Muscle layer of duodenum (tissue), 2 donors: Measurements from ENCODE around the gene HPN.
A peak's percentile ranks its signal among the peaks of the same experiment; 100 is the strongest.

Experiments
- H3K27ac ChIP-seq: one replicate; pipeline ENCODE4 v1.7.0; 2013; ENCODE audit warnings: mild to moderate bottlenecking, low read length
- H3K27me3 ChIP-seq: one replicate; pipeline ENCODE4 v1.7.0; 2013; ENCODE audit warnings: low read depth, mild to moderate bottlenecking, control low read depth, low read length
- H3K36me3 ChIP-seq, 2 donors: one replicate each; pipeline ENCODE4 v1.7.0; 2013; ENCODE audit warnings: low read length in 2 of 2, control low read depth in 1 of 2, mild to moderate bottlenecking in 1 of 2; ENCODE audit not compliant: insufficient read depth in 2 of 2, control insufficient read depth in 1 of 2
- H3K4me1 ChIP-seq, 2 donors: one replicate each; pipeline ENCODE4 v1.7.0; 2013; ENCODE audit warnings: low read length in 2 of 2, mild to moderate bottlenecking in 2 of 2, control low read depth in 1 of 2, moderate library complexity in 1 of 2; ENCODE audit not compliant: insufficient read depth in 2 of 2, control insufficient read depth in 1 of 2
- H3K4me3 ChIP-seq, 2 donors: one replicate each; pipeline ENCODE4 v1.7.0; 2013; ENCODE audit warnings: low read length in 2 of 2, low read depth in 1 of 2, mild to moderate bottlenecking in 1 of 2
- H3K9me3 ChIP-seq, 2 donors: one replicate each; pipeline ENCODE4 v1.7.0; 2013; ENCODE audit warnings: low read length in 2 of 2, control low read depth in 1 of 2, mild to moderate bottlenecking in 1 of 2; ENCODE audit not compliant: control insufficient read depth in 1 of 2
- donor health status: healthy.

The HPN gene

GRCh38 chr19:35105411-35106290, 64.1 kb downstream of the HPN start:
- Histone ChIP-seq H3K4me1 (no peaks in the 10 kb centered on the region), H3K36me3 (no peaks in the 10 kb centered on the region), H3K27ac (no peak overlapping the region), H3K4me3 (no peak overlapping the region), H3K9me3 (no peaks in the 10 kb centered on the region), H3K27me3 (no peaks in the 10 kb centered on the region)

GRCh38 chr19:35106291-35106583, 64.7 kb downstream of the HPN start:
- H3K4me1 ChIP-seq: no peaks in the 10 kb centered on the region
- no peaks in the 10 kb centered on the region for H3K36me3 ChIP-seq
- no peak overlapping the region for H3K4me3 ChIP-seq
- H3K27me3 ChIP-seq: no peaks in the 10 kb centered on the region
- no peak overlapping the region for H3K27ac ChIP-seq
- no peaks in the 10 kb centered on the region for H3K9me3 ChIP-seq

- Histone ChIP-seq H3K4me3 (no peak overlapping the region), H3K4me1 (no peaks in the 10 kb centered on the region), H3K27me3 (no peaks in the 10 kb centered on the region), H3K36me3 (no peaks in the 10 kb centered on the region), H3K27ac (peak overlapping the region; percentile 50), H3K9me3 (no peaks in the 10 kb centered on the region)
Observed at GRCh38 chr19:35106898-35107541, 65.5 kb downstream of the HPN start.

GRCh38 chr19:35107545-35107944, 66.0 kb downstream of the HPN start:
- no peaks in the 10 kb centered on the region for H3K4me1 ChIP-seq
- no peaks in the 10 kb centered on the region for H3K9me3 ChIP-seq
- peak overlapping the region; percentile 50 for H3K27ac ChIP-seq
- no peak overlapping the region for H3K4me3 ChIP-seq
- no peaks in the 10 kb centered on the region for H3K36me3 ChIP-seq
- H3K27me3 ChIP-seq: no peaks in the 10 kb centered on the region

GRCh38 chr19:35108730-35109129, 67.2 kb downstream of the HPN start:
- no peak overlapping the region for H3K4me3 ChIP-seq
- no peaks in the 10 kb centered on the region for H3K27me3 ChIP-seq
- no peaks in the 10 kb centered on the region for H3K4me1 ChIP-seq
- no peak overlapping the region for H3K27ac ChIP-seq
- no peaks in the 10 kb centered on the region for H3K9me3 ChIP-seq
- H3K36me3 ChIP-seq: no peaks in the 10 kb centered on the region

- Histone ChIP-seq H3K27me3 (no peaks in the 10 kb centered on the region), H3K4me1 (peaks cover 0 to 4% of the 10 kb centered on the region in 2 donors), H3K4me3 (no peak overlapping the region), H3K9me3 (no peaks in the 10 kb centered on the region), H3K36me3 (no peaks in the 10 kb centered on the region), H3K27ac (no peak overlapping the region)
Observed at GRCh38 chr19:35109395-35110112, 68.0 kb downstream of the HPN start.

GRCh38 chr19:35110974-35111373, 69.5 kb downstream of the HPN start:
- H3K27ac ChIP-seq: no peak overlapping the region
- H3K4me1 ChIP-seq: peaks cover 0 to 8% of the 10 kb centered on the region in 2 donors
- H3K4me3 ChIP-seq: no peak overlapping the region
- H3K36me3 ChIP-seq: no peaks in the 10 kb centered on the region
- no peaks in the 10 kb centered on the region for H3K9me3 ChIP-seq
- no peaks in the 10 kb centered on the region for H3K27me3 ChIP-seq

GRCh38 chr19:35112995-35113688, 71.6 kb downstream of the HPN start:
- H3K27ac ChIP-seq: no peak overlapping the region
- no peak overlapping the region for H3K4me3 ChIP-seq
- no peaks in the 10 kb centered on the region for H3K9me3 ChIP-seq
- H3K27me3 ChIP-seq: no peaks in the 10 kb centered on the region
- H3K4me1 ChIP-seq: peaks cover 0 to 8% of the 10 kb centered on the region in 2 donors
- no peaks in the 10 kb centered on the region for H3K36me3 ChIP-seq

- Histone ChIP-seq H3K4me3 (peak overlapping the region; percentile 39 to 46), H3K36me3 (no peaks in the 10 kb centered on the region), H3K9me3 (no peaks in the 10 kb centered on the region), H3K27ac (peak overlapping the region; percentile 39), H3K4me1 (peaks cover 0 to 8% of the 10 kb centered on the region in 2 donors), H3K27me3 (no peaks in the 10 kb centered on the region)
Observed at GRCh38 chr19:35114353-35115176, 73.0 kb downstream of the HPN start.

- H3K4me1 ChIP-seq: peaks cover 0 to 8% of the 10 kb centered on the region in 2 donors
- H3K27me3 ChIP-seq: no peaks in the 10 kb centered on the region
- H3K36me3 ChIP-seq: no peaks in the 10 kb centered on the region
- H3K27ac ChIP-seq: peak within 1 kb of the TSS; percentile 90
- peak within 1 kb of the TSS; percentile 39 to 61 for H3K4me3 ChIP-seq
- no peaks in the 10 kb centered on the region for H3K9me3 ChIP-seq
Observed at GRCh38 chr19:35115177-35115951, 73.8 kb downstream of the HPN start, which contains the start of gene FXYD3. TSS of gene FXYD3 (plus strand) at chr19:35115823. CDS start at chr19:35119377, 3,554 bp downstream.
